WTC11 (cell line): ENCODE measurements around the gene CEMIP. TPM values are rescaled to one million over a fixed set of nuclear protein-coding genes. Genes with fewer than 3 reads are reported as not detected.

Source experiments
- ATAC-seq: fragments of 200-7000 bp; cut with Tn5 transposase; 2 replicates; pipeline ENCODE4 v1.10.0; 2021; ENCODE audit warnings: mild to moderate bottlenecking, moderate library complexity
- CTCF ChIA-PET: fragments of 300-600 bp; sonication (Branson Sonifier 250); formaldehyde crosslinking; loops from one replicate; lab custom pipeline; 2021; ENCODE audit warnings: antibody characterized with exemption; lab: Charles Lee
- POLR2A ChIA-PET: fragments of 350-600 bp; sonication (Branson Sonifier 250); formaldehyde crosslinking; loops from one replicate; lab custom pipeline; 2021; ENCODE audit warnings: antibody characterized with exemption; lab: Charles Lee
- DNase-seq: peaks from one replicate; pipeline ENCODE4 v3.0.0; 2021; ENCODE audit warnings: low spot score
- H3K27ac Mint-ChIP-seq: 2 replicates; pipeline ENCODE4 v1.8.0; 2021; ENCODE audit warnings: mixed read lengths
- H3K27me3 Mint-ChIP-seq: 2 replicates; pipeline ENCODE4 v1.8.0; 2021; ENCODE audit warnings: low read depth, mild to moderate bottlenecking, moderate library complexity, mixed read lengths
- H3K36me3 Mint-ChIP-seq: 2 replicates; pipeline ENCODE4 v1.8.0; 2021; ENCODE audit warnings: mixed read lengths
- H3K4me1 Mint-ChIP-seq: 2 replicates; pipeline ENCODE4 v1.8.0; 2022; ENCODE audit warnings: mixed read lengths
- H3K4me3 Mint-ChIP-seq: 2 replicates; pipeline ENCODE4 v1.8.0; 2021; ENCODE audit warnings: mild to moderate bottlenecking, moderate library complexity, mixed read lengths
- H3K9me3 Mint-ChIP-seq: 2 replicates; pipeline ENCODE4 v1.8.0; 2021; ENCODE audit warnings: mixed read lengths
- ATF1 ChIP-seq: sonication (generic); formaldehyde crosslinking; IDR thresholded peaks from 2 replicates; pipeline ENCODE4 v1.8.1; 2023; ENCODE audit warnings: mild to moderate bottlenecking, moderate library complexity, missing genetic modification reagents
- CREM ChIP-seq: sonication (generic); formaldehyde crosslinking; IDR thresholded peaks from 2 replicates; pipeline ENCODE4 v1.8.1; 2022; ENCODE audit warnings: mild to moderate bottlenecking, missing genetic modification reagents, moderate library complexity
- CTCF ChIP-seq: fragments of 200-600 bp; IDR thresholded peaks from 2 replicates; pipeline ENCODE4 v1.8.0; 2022; ENCODE audit warnings: antibody characterized with exemption
- E2F5 ChIP-seq: sonication (generic); formaldehyde crosslinking; IDR thresholded peaks from 2 replicates; pipeline ENCODE4 v1.8.1; 2022; ENCODE audit warnings: mild to moderate bottlenecking, moderate library complexity, missing genetic modification reagents
- EMX1 ChIP-seq: fragments of 250-450 bp; sonication (Bioruptor Pico); IDR thresholded peaks from 2 replicates; pipeline ENCODE4 v1.8.0; 2021; ENCODE audit warnings: mild to moderate bottlenecking
- ERG ChIP-seq: fragments of 250-450 bp; sonication (Bioruptor Pico); IDR thresholded peaks from 2 replicates; pipeline ENCODE4 v1.8.0; 2021; ENCODE audit warnings: mild to moderate bottlenecking
- FOXJ3 ChIP-seq: sonication (generic); formaldehyde crosslinking; IDR thresholded peaks from 2 replicates; pipeline ENCODE4 v1.9.0; 2021; ENCODE audit warnings: missing genetic modification reagents, mild to moderate bottlenecking, borderline replicate concordance
- FOXP1 ChIP-seq: sonication (generic); formaldehyde crosslinking; IDR thresholded peaks from 2 replicates; pipeline ENCODE4 v1.8.0; 2022; ENCODE audit warnings: missing genetic modification reagents, mild to moderate bottlenecking, moderate library complexity, borderline replicate concordance
- GABPB1 ChIP-seq: sonication (generic); formaldehyde crosslinking; IDR thresholded peaks from 2 replicates; pipeline ENCODE4 v1.8.1; 2023; ENCODE audit warnings: mild to moderate bottlenecking, missing genetic modification reagents
- HMGXB4 ChIP-seq: sonication (generic); formaldehyde crosslinking; IDR thresholded peaks from 2 replicates; pipeline ENCODE4 v1.8.1; 2023; ENCODE audit warnings: mild to moderate bottlenecking, moderate library complexity, missing genetic modification reagents
- IRF2 ChIP-seq: sonication (generic); formaldehyde crosslinking; IDR thresholded peaks from 2 replicates; pipeline ENCODE4 v1.8.0; 2022; ENCODE audit warnings: low read depth, missing genetic modification reagents, borderline replicate concordance
- JAZF1 ChIP-seq: fragments of 250-450 bp; sonication (Bioruptor Pico); IDR thresholded peaks from 2 replicates; pipeline ENCODE4 v1.9.0; 2021; ENCODE audit warnings: moderate library complexity, mild to moderate bottlenecking, inconsistent platforms
- MYBL2 ChIP-seq: sonication (generic); formaldehyde crosslinking; IDR thresholded peaks from 2 replicates; pipeline ENCODE4 v1.8.1; 2023; ENCODE audit warnings: mild to moderate bottlenecking, moderate library complexity, missing genetic modification reagents
- NR1H2 ChIP-seq: sonication (generic); formaldehyde crosslinking; IDR thresholded peaks from 2 replicates; pipeline ENCODE4 v1.9.0; 2021; ENCODE audit warnings: mild to moderate bottlenecking, moderate library complexity, missing genetic modification reagents
- PRDM15 ChIP-seq: sonication (generic); formaldehyde crosslinking; IDR thresholded peaks from 2 replicates; pipeline ENCODE4 v1.8.0; 2022; ENCODE audit warnings: missing genetic modification reagents
- STAT6 ChIP-seq: sonication (generic); formaldehyde crosslinking; conservative IDR thresholded peaks from 2 replicates; pipeline ENCODE4 v1.8.1; 2023; ENCODE audit warnings: mild to moderate bottlenecking, low read depth, missing genetic modification reagents, moderate library complexity
- TCF7 ChIP-seq: sonication (generic); formaldehyde crosslinking; IDR thresholded peaks from 2 replicates; pipeline ENCODE4 v1.8.0; 2022; ENCODE audit warnings: mild to moderate bottlenecking, low read depth, missing genetic modification reagents, moderate library complexity
- TP53 ChIP-seq: sonication (generic); formaldehyde crosslinking; IDR thresholded peaks from 2 replicates; pipeline ENCODE4 v1.8.1; 2023; ENCODE audit warnings: mild to moderate bottlenecking, missing genetic modification reagents
- ZNF121 ChIP-seq: sonication (generic); formaldehyde crosslinking; IDR thresholded peaks from 2 replicates; pipeline ENCODE4 v1.8.0; 2023; ENCODE audit warnings: missing genetic modification reagents
- ZNF263 ChIP-seq: sonication (generic); formaldehyde crosslinking; IDR thresholded peaks from 2 replicates; pipeline ENCODE4 v1.8.1; 2022; ENCODE audit warnings: low read depth, mild to moderate bottlenecking, moderate library complexity, missing genetic modification reagents
- total RNA-seq: library from RNA; stranded (reverse); gene quantifications from 3 replicates; pipeline ENCODE4 v1.2.3, GENCODE V29; 2021

CEMIP gene
- total RNA-seq, 1 experiment from 2014 or later, result 0.87 TPM

GRCh38 chr15:80850941-80851451 lies 71.8 kb downstream of the CEMIP start (continued):
- no peak for TF ChIP-seq IRF2 (CRISPR knock-in tag)
- no peak for TF ChIP-seq FOXP1 (CRISPR knock-in tag)
- no peak for TF ChIP-seq NR1H2 (CRISPR knock-in tag)
- no peak for TF ChIP-seq E2F5
- no peak for TF ChIP-seq PRDM15 (CRISPR knock-in tag)
- no peak for TF ChIP-seq CREM (CRISPR knock-in tag)

GRCh38 chr15:80852676-80853075 lies 73.5 kb downstream of the CEMIP start:
- 0 out of 2 replicates have a peak, but pooled peaks cover 2% of the 10 kb centered on the region for H3K9me3 Mint-ChIP-seq
- H3K4me3 Mint-ChIP-seq, result no peak overlapping the region
- POLR2A ChIA-PET, result no interaction called here
- H3K4me1 Mint-ChIP-seq, result peaks cover 4% of the 10 kb centered on the region; the same call in 1 of the 2 replicates
- no peak for DNase-seq
- H3K27ac Mint-ChIP-seq, result no peak overlapping the region
- ATAC-seq, result no peak
- H3K27me3 Mint-ChIP-seq, result peaks cover 8% of the 10 kb centered on the region
- CTCF ChIA-PET, result interaction anchor here (1.0 kb wide), 1 partner anchor 76 kb away, joined by 3 read pairs; no protein-coding TSS in a partner anchor
- H3K36me3 Mint-ChIP-seq, result no peaks in the 10 kb centered on the region
- TF ChIP-seq TCF7 (no peak), JAZF1 (CRISPR knock-in tag) (no peak), STAT6 (CRISPR knock-in tag) (no peak), ERG (CRISPR knock-in tag) (no peak), HMGXB4 (CRISPR knock-in tag) (no peak), GABPB1 (CRISPR knock-in tag) (no peak), FOXJ3 (no peak), MYBL2 (CRISPR knock-in tag) (no peak), ZNF263 (CRISPR knock-in tag) (no peak), PRDM15 (CRISPR knock-in tag) (no peak), CTCF (no peak), IRF2 (CRISPR knock-in tag) (no peak), ZNF121 (CRISPR knock-in tag) (no peak), ATF1 (no peak), EMX1 (CRISPR knock-in tag) (no peak), TP53 (CRISPR knock-in tag) (no peak)
